CD8-positive, alpha-beta memory T cell (primary cell): ENCODE results near the gene SLC2A13. TPM values are rescaled to one million over a fixed set of nuclear protein-coding genes. Genes with fewer than 3 reads are reported as not detected.
A peak's percentile ranks its signal among the peaks of the same experiment; 100 is the strongest.

Source experiments
- CTCF ChIA-PET: fragments of 350-600 bp; sonication (Branson Sonifier 250); formaldehyde crosslinking; loops from one replicate; lab custom pipeline; 2021; ENCODE audit warnings: antibody characterized with exemption; lab: Charles Lee
- POLR2A ChIA-PET: fragments of 350-600 bp; sonication (Branson Sonifier 250); formaldehyde crosslinking; loops from one replicate; lab custom pipeline; 2021; ENCODE audit warnings: antibody characterized with exemption; lab: Charles Lee
- DNase-seq, 5 donors: peaks; one replicate each; pipeline versions ENCODE4 v3.0.0 to v3.0.0-alpha.2; 2020 to 2022; ENCODE audit warnings: mixed read lengths in 1 of 5
- H3K27ac ChIP-seq: one replicate; pipeline ENCODE4 v1.7.0; 2013; ENCODE audit warnings: low read depth, mild to moderate bottlenecking, low read length, moderate library complexity
- H3K27me3 ChIP-seq: 2 replicates; pipeline ENCODE4 v1.7.0; 2013; ENCODE audit warnings: low read length, mild to moderate bottlenecking; ENCODE audit not compliant: insufficient read depth, poor library complexity, severe bottlenecking
- H3K36me3 ChIP-seq: 2 replicates; pipeline ENCODE4 v1.7.0; 2013; ENCODE audit warnings: mild to moderate bottlenecking, low read length, moderate library complexity; ENCODE audit not compliant: insufficient read depth
- H3K4me1 ChIP-seq: 2 replicates; pipeline ENCODE4 v1.7.0; 2013; ENCODE audit warnings: mild to moderate bottlenecking, low read length, moderate library complexity; ENCODE audit not compliant: insufficient read depth
- H3K4me3 ChIP-seq: 2 replicates; pipeline ENCODE4 v1.7.0; 2013; ENCODE audit warnings: mild to moderate bottlenecking, low read length
- H3K9me3 ChIP-seq: 2 replicates; pipeline ENCODE4 v1.7.0; 2013; ENCODE audit warnings: mild to moderate bottlenecking, low read length
- H3K27ac Mint-ChIP-seq, 8 donors: one replicate each; pipeline ENCODE4 v1.8.0; 2020 to 2021; ENCODE audit warnings: mixed read lengths in 8 of 8, mild to moderate bottlenecking in 6 of 8, inconsistent platforms in 3 of 8, moderate library complexity in 3 of 8
- H3K27me3 Mint-ChIP-seq, 2 donors: one replicate each; pipeline ENCODE4 v1.8.0; 2020 to 2021; ENCODE audit warnings: mixed read lengths in 2 of 2, mild to moderate bottlenecking in 1 of 2, moderate library complexity in 1 of 2
- H3K36me3 Mint-ChIP-seq, 3 donors: one replicate each; pipeline ENCODE4 v1.8.0; 2020 to 2021; ENCODE audit warnings: mixed read lengths in 3 of 3, inconsistent platforms in 1 of 3, mild to moderate bottlenecking in 1 of 3
- H3K4me1 Mint-ChIP-seq, 3 donors: one replicate each; pipeline ENCODE4 v1.8.0; 2020 to 2021; ENCODE audit warnings: mixed read lengths in 3 of 3, inconsistent platforms in 1 of 3, mild to moderate bottlenecking in 1 of 3
- H3K4me3 Mint-ChIP-seq, 7 donors: one replicate each; pipeline ENCODE4 v1.8.0; 2020 to 2021; ENCODE audit warnings: mixed read lengths in 7 of 7, mild to moderate bottlenecking in 6 of 7, moderate library complexity in 4 of 7, inconsistent platforms in 2 of 7
- H3K9me3 Mint-ChIP-seq, 5 donors: one replicate each; pipeline ENCODE4 v1.8.0; 2020 to 2022; ENCODE audit warnings: mixed read lengths in 5 of 5, mild to moderate bottlenecking in 3 of 5, moderate library complexity in 2 of 5, inconsistent platforms in 1 of 5
- polyA plus RNA-seq: library from polyadenylated mRNA; unstranded; fragments of 300-500 nt; fragmentation: Illumina TruSeq; gene quantifications from one replicate; pipeline ENCODE4 v1.2.3, GENCODE V29; 2021
- total RNA-seq, 2 experiments: library from RNA; stranded (reverse); gene quantifications; one replicate each; pipeline ENCODE4 v1.2.3, GENCODE V29; 2021

The SLC2A13 gene
- total RNA-seq = 1 to 10 TPM; 6.3 to 6.5 TPM
- 2.1 TPM for polyA plus RNA-seq

DNA sequence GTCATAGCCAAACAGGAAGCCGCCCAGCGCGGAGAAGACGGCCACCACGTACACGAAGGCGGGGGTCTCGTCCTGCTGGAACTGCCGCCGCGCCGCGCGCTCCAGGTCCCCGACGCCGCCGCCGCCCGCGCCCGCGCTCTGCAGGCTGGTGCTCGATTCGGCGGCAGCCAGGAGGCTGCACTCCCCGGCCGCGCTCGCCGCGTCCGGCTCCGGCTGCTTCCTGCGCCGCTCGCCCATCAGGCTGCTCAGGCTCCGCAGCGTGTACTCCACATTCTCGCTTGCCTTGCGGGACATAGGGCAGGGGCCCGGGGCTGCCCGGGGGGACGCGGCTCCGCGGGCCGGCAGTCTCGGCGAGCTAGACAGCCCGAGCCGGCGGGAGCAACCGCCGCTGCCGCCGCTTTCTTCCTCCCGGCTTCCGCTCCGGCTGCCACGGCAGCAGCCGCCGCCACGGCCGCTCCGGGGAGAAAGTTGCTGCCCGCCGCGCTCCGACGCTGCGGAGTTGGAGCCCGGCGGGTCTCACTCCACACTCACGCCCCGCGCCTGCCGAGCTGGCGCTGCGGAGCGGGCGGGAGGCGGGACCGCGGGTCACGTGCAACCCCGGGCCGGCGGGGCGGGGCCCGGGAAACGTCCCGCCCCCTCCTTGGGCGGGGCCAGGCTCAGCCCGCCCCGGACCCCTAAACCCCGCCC is at the start of gene SLC2A13:
Gene SLC2A13, minus strand, starts transcription at position 567 of the 687 bp plus-strand sequence. Its CDS starts 273 bp downstream, at position 294.
- CTCF ChIA-PET = interaction anchor here (0.9 to 12.0 kb wide), 8 partner anchors 9 to 436 kb away, joined by 3 to 117 read pairs (median 4); no protein-coding TSS in a partner anchor
- H3K4me1 ChIP-seq = peaks cover 23% of the 10 kb centered on the region
- H3K27me3 ChIP-seq = no peaks in the 10 kb centered on the region
- Mint-ChIP-seq H3K9me3 (no peaks in the 10 kb centered on the region), H3K27ac (peak within 1 kb of the TSS; percentile 62 to 89 (median 81)), H3K4me1 (peaks cover 31 to 45% (median 43%) of the 10 kb centered on the region in 3 donors), H3K4me3 (peak within 1 kb of the TSS; percentile 86 to 95 (median 91)), H3K36me3 (peaks cover 0 to 7% (median 0%) of the 10 kb centered on the region in 3 donors), H3K27me3 (no peaks in the 10 kb centered on the region)
- H3K27ac ChIP-seq = peak within 1 kb of the TSS; percentile 47
- H3K4me3 ChIP-seq = peak within 1 kb of the TSS; percentile 81
- H3K9me3 ChIP-seq = no peaks in the 10 kb centered on the region
- POLR2A ChIA-PET = interaction anchor here (1.3 kb wide), 2 partner anchors 94 to 486 kb away, joined by 3 to 9 read pairs; partner anchors contain the start of gene ABCD2
- no peaks in the 10 kb centered on the region for H3K36me3 ChIP-seq
- peak; percentile 73 to 81 (median 77) for DNase-seq

DNA sequence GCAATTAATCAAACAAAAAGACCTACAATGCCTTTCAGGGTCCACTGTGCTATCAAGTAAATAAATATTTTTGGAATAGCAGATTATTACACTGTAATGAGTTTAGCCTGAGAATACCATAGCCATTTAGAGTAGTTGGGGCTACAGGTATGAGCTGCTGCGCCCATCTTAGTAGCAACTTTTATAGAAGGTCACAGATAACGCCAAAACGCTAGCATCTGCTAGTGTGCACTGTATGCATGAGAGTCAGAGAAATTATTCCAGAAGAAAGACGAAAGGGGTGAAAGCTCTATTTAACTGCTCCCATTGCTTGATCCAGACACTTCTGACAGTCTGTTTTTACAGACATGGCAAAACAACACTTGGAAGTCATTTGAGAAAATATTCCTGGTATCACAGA is 48.5 kb upstream of the SLC2A13 start:
- H3K27me3 Mint-ChIP-seq = peaks cover 0 to 14% of the 10 kb centered on the region in 2 donors
- POLR2A ChIA-PET = no interaction called here

DNA sequence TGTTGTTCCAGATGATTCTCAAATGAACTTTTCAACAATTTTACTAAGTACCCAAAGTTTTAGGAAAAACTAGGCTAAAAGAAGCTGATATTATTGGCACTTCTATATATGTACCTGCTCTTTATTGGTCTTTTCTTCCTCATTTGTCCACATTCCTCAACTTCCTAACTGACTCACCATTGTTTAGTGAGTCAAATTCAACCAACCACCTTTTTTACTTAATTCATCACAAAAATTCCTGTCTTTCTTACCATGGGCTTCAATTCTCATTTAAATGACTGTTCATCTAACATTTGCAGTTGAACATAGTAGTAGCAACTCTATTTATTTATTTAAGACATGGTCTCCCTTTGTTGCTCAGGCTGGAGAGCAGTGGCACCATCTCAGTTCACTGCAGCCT is 47.6 kb upstream of the SLC2A13 start:
- no peak overlapping the region for H3K4me3 ChIP-seq
- H3K4me1 Mint-ChIP-seq = no peaks in the 10 kb centered on the region
- no peaks in the 10 kb centered on the region for H3K36me3 Mint-ChIP-seq
- no peak overlapping the region for H3K27ac ChIP-seq
- H3K36me3 ChIP-seq = no peaks in the 10 kb centered on the region
- no peak overlapping the region for H3K4me3 Mint-ChIP-seq
- no peaks in the 10 kb centered on the region for H3K9me3 ChIP-seq
- peaks cover 0 to 8% of the 10 kb centered on the region in 2 donors for H3K27me3 Mint-ChIP-seq
- no peaks in the 10 kb centered on the region for H3K27me3 ChIP-seq
- no peak for DNase-seq
- POLR2A ChIA-PET = no interaction called here
- H3K4me1 ChIP-seq = no peaks in the 10 kb centered on the region
- H3K27ac Mint-ChIP-seq = no peak overlapping the region
- CTCF ChIA-PET = no interaction called here
- no peaks in the 10 kb centered on the region for H3K9me3 Mint-ChIP-seq

More for the DNA sequence above, 48.5 kb upstream of the SLC2A13 start:
- H3K9me3 ChIP-seq = no peaks in the 10 kb centered on the region
- no peaks in the 10 kb centered on the region for H3K27me3 ChIP-seq
- H3K27ac ChIP-seq = no peak overlapping the region
- Mint-ChIP-seq H3K9me3 (no peaks in the 10 kb centered on the region), H3K4me3 (no peak overlapping the region), H3K27ac (no peak overlapping the region), H3K36me3 (no peaks in the 10 kb centered on the region), H3K4me1 (no peaks in the 10 kb centered on the region)
- H3K36me3 ChIP-seq = no peaks in the 10 kb centered on the region
- no peak for DNase-seq
- no peaks in the 10 kb centered on the region for H3K4me1 ChIP-seq
- H3K4me3 ChIP-seq = no peak overlapping the region
- CTCF ChIA-PET = no interaction called here

DNA sequence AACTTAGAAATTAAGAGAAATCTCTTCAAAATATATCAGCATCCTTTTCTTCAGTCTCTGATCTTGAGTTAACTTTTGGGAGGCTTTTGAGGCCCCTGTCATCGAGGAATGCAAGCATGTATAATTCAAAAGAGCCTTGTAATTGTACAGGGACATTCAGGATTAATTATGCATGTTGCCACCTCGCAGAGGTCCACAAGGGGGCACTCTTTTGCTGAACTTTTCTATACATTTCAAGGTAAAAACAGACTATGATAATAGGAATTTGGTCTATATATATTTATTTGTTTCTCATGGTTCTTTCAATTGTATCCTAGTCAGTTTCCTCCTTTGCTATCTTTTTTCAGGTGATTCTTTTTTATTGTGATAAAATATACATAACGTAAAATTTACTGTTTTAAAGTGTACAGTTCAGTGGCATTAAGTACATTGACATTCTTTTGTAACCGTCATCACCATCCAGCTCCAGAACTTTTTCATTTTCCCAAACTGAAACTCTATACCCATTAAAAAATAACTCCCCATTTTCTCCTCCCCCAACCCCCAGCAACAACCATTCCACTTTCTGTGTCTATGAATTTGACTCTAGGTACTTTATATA is 47.0 kb upstream of the SLC2A13 start:
- Histone ChIP-seq H3K9me3 (no peaks in the 10 kb centered on the region), H3K27me3 (no peaks in the 10 kb centered on the region), H3K27ac (no peak overlapping the region), H3K4me1 (no peaks in the 10 kb centered on the region), H3K4me3 (no peak overlapping the region), H3K36me3 (no peaks in the 10 kb centered on the region)
- no peaks in the 10 kb centered on the region for H3K9me3 Mint-ChIP-seq
- peak in 3 of 5 donors; percentile 22 to 63 (median 23) for DNase-seq
- POLR2A ChIA-PET = no interaction called here
- peaks cover 0 to 7% of the 10 kb centered on the region in 2 donors for H3K27me3 Mint-ChIP-seq
- CTCF ChIA-PET = no interaction called here
- no peak overlapping the region for H3K27ac Mint-ChIP-seq
- no peak overlapping the region for H3K4me3 Mint-ChIP-seq
- no peaks in the 10 kb centered on the region for H3K36me3 Mint-ChIP-seq
- no peaks in the 10 kb centered on the region for H3K4me1 Mint-ChIP-seq

DNA sequence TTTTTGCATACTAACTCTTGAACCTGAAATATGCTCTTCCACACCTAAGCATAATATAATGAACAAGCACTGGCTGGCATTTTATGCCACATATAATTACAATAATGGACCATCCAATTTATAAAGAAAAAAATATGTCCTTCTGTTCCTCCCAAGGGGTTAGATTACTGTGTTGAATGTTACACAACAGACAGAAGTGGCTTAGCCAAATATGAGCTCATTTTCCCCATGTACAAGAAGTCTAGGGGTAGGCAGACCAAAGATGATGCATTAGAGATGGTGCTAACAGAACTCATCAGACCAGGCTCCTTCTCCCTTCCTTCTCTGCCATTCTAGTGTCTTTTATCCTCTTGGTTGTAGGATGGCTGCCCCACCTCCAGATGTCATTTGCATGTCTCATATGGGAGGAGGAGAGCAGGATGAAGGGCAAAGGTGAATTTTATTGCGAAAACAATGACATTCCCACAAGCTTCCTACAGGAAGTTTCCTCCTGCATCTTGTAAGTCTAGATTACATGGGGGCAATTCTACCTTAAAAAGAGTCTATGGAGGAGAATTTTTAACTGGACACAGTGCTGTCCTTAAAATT is 43.9 kb upstream of the SLC2A13 start:
- Mint-ChIP-seq H3K27me3 (peaks cover 0 to 7% of the 10 kb centered on the region in 2 donors), H3K27ac (no peak overlapping the region), H3K4me3 (no peak overlapping the region), H3K4me1 (no peaks in the 10 kb centered on the region), H3K9me3 (no peaks in the 10 kb centered on the region), H3K36me3 (no peaks in the 10 kb centered on the region)
- Histone ChIP-seq H3K4me3 (no peak overlapping the region), H3K36me3 (no peaks in the 10 kb centered on the region), H3K9me3 (no peaks in the 10 kb centered on the region), H3K27me3 (no peaks in the 10 kb centered on the region), H3K4me1 (no peaks in the 10 kb centered on the region), H3K27ac (no peak overlapping the region)
- no peak for DNase-seq
- ChIA-PET CTCF (no interaction called here), POLR2A (no interaction called here)

GRCh38 chr12:40146800-40147797 is 41.2 kb upstream of the SLC2A13 start:
- Histone ChIP-seq H3K4me1 (no peaks in the 10 kb centered on the region), H3K36me3 (no peaks in the 10 kb centered on the region), H3K27me3 (no peaks in the 10 kb centered on the region), H3K9me3 (no peaks in the 10 kb centered on the region), H3K4me3 (no peak overlapping the region), H3K27ac (no peak overlapping the region)
- DNase-seq = no peak
- Mint-ChIP-seq H3K4me1 (no peaks in the 10 kb centered on the region), H3K4me3 (no peak overlapping the region), H3K27me3 (peaks cover 0 to 4% of the 10 kb centered on the region in 2 donors), H3K27ac (no peak overlapping the region), H3K36me3 (no peaks in the 10 kb centered on the region), H3K9me3 (no peaks in the 10 kb centered on the region)
- ChIA-PET CTCF (no interaction called here), POLR2A (no interaction called here)

- ChIA-PET CTCF (no interaction called here), POLR2A (interaction anchor here (0.6 kb wide), 1 partner anchor 548 kb away, joined by 10 read pairs; no protein-coding TSS in a partner anchor)
- Mint-ChIP-seq H3K9me3 (no peaks in the 10 kb centered on the region), H3K4me1 (no peaks in the 10 kb centered on the region), H3K27me3 (peaks cover 0 to 8% of the 10 kb centered on the region in 2 donors), H3K36me3 (no peaks in the 10 kb centered on the region), H3K27ac (no peak overlapping the region), H3K4me3 (no peak overlapping the region)
- H3K36me3 ChIP-seq = no peaks in the 10 kb centered on the region
- H3K9me3 ChIP-seq = no peaks in the 10 kb centered on the region
- no peak overlapping the region for H3K27ac ChIP-seq
- no peak for DNase-seq
- H3K4me3 ChIP-seq = no peak overlapping the region
- H3K4me1 ChIP-seq = no peaks in the 10 kb centered on the region
- H3K27me3 ChIP-seq = no peaks in the 10 kb centered on the region
These were observed 40.0 kb upstream of the SLC2A13 start for GRCh38 chr12:40145896-40146295.
